ENCODE results near the gene SGF29.
"Not testable (repeated sequence)": the region's sequence is repeated elsewhere in the genome, so short reads cannot be mapped to it uniquely, and the experiment has no call there.

Gene SGF29

GRCh38 chr16:28596115-28596630 lies 42.5 kb downstream of the SGF29 start:
- no peak for DNase-seq (ENCODE audit: low spot score)

DNA sequence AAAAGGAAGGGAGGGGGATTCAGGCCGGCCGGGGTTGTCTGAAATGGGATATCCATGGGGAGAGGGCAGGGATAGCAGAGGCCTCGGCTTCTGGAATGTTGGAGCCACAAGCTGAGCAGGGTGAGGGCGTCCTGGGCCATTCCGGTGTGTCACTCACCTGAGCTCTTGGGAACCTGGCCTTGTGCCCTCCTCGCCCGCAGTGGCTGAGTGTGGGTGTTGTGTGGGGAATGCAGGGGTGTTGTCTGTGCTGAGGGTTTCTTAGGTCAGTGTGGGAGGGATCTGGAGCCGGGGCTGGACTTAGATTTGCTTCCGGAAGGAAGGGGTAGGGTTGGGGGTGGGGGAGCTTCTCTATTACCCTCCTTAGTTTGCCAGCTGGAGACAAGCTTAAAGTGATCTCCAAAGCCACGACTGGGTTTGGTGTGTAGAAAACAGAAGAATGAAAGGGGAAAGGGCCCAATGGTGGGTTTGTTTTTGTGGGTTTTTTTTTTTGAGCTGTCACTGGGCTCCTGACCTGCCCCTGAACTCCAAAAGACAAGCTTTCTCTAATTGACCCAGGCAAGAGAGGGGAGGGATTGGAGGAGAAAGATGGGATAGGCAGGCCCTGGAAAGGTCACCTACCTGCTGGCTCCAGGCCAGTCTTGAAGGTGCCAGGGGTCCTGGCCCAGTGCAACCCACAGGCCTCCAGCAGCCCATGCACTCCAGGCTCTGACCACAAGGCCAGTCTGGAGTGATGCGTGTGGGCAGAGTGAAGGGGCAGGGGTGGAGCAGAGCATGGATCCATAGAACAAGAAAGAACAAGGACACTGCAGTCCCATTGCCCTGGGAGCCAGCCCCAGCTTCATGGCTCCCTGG lies 43.3 kb downstream of the SGF29 start, which contains the start of gene SULT1A2:
TSS of gene SULT1A2 (minus strand) at position 211 of the 852 bp plus-strand sequence. CDS start 1,120 bp downstream, outside the sequence.
- DNase-seq (ENCODE audit: low spot score), result no peak

DNA sequence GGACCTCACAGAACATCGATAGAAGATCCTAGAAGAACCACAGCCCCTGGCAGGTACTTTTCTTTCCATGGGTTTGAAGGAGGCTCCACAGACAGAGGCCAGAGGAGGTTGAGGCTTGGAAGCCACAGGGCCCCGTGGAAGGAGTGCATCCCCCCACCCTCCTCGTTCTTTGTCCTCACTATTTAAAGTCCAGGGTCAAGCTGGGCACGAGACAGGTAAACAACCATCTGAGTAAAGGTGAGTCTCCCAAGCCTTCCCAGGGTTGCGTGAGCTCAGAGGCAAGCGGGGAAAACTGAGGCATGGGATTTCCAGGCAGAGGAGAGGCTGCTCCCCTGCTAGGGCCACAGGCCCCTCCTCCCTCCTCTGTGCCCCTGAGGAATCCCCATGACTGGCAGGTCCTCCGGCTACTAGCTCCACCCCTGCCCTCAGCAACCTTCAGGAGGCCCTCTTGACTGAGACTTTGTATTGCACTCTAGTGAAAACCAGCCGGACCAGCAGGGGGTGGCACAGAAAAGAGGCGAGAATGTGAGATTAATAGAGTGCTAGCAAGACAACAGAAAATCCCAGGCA lies 44.1 kb downstream of the SGF29 start:
- peak; percentile 65 for DNase-seq (ENCODE audit: low spot score)

DNA sequence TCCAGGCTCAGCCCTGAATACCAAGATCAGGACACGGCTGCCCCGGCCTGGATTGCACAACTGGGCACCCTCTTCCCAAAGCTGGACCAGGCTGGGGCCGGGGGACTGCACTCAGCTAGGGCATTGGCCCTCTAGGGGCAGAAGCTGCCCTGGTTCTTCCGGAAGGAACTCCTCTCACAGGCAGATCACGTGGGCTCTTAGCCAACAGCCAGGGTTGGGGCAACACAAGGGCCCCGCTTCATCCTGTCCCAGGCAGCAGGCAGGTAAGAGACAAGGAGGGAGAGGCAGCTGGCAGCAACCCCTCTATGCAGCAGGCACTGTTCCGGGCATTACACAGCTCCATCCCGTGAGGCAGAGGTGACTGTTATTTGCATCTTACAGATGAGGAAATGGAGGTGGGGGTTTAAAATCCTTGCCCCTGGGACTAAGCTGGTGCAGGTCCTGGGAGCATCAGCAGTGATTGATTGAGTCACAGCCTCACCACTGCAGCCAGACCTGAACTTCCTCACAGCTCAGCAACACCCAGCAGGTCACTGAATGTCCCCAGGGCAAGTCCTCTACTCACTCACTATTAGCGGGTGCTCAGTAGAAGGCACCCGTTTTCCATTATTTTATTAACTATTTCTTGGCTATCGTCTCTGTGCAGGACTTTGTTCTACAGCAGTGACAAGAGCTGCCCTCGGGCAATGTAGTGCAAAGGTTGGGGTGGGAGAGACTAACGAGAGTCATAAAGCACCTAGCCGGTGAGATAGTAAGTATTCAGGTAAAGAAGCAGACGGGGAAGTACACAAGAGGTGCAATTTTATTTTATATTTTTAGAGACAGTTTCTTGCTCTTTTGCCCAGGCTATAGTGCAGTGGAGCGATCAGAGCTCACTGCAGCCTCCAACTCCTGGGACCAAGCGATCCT lies 45.9 kb downstream of the SGF29 start:
- not testable (repeated sequence) for DNase-seq (ENCODE audit: low spot score)

DNA sequence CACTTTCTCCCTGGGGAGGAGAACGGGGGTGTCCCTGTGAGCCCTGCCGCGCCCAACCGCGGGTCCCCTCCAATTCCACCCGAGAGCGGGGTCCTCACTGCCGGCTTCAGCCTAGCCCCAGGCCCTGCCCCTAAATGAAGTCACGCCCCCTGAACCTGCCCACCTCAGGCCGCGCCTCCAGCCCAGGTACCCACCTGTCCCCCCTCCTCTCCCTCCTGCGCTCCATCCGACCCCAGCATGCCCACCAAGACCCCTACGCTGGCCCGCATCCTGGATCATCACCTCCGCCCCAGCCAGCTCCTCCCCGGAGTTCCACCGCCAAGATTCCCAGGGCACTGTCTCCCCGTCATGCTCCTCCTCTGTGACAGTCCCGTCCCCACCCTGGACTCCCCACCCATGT lies 47.2 kb downstream of the SGF29 start:
- DNase-seq (ENCODE audit: low spot score), result not testable (repeated sequence)

GRCh38 chr16:28601589-28601988 lies 47.9 kb downstream of the SGF29 start:
- not testable (repeated sequence) for DNase-seq (ENCODE audit: low spot score)

DNA sequence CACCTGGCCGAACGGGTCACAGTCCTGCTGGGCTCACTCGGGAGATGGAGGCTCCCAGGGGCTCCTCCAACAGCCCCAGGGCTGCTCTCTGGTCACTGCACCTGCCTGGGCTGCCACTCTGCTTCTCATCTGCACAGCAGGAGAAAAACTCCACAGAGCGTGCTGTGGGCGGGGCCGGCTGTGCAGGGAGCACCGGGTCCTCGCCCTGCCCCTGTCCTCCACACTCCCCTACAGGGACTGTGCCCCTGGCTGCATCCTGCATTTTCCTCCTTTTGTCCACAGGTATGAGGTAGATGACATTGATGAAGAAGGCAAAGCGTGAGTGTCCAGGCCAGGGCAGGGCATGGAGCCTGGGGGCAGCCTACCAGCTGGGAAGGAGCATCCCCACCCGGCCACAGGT lies 48.3 kb downstream of the SGF29 start:
- DNase-seq (ENCODE audit: low spot score), result not testable (repeated sequence)

DNA sequence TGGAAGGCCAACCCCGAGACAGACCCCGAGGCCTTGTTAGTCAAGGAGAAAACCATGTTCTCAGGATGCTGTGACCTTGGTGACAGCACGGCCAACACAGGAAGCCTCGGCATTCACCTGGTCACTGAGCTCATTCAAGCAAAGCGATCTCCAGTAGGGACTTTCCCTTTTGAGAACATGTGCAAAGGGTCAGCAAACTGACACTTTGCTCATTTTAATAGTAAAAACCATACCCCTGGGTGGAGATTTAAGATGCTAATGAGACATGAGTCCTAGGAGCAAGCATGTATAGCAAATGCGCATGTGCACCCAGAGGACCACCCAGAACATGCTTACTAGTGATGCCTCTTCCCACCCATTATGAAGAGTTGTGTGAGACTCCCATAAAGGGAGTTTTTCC lies 48.8 kb downstream of the SGF29 start:
- DNase-seq (ENCODE audit: low spot score), result no peak

GRCh38 chr16:28603381-28604185 lies 49.9 kb downstream of the SGF29 start:
- no peak for DNase-seq (ENCODE audit: low spot score)

DNA sequence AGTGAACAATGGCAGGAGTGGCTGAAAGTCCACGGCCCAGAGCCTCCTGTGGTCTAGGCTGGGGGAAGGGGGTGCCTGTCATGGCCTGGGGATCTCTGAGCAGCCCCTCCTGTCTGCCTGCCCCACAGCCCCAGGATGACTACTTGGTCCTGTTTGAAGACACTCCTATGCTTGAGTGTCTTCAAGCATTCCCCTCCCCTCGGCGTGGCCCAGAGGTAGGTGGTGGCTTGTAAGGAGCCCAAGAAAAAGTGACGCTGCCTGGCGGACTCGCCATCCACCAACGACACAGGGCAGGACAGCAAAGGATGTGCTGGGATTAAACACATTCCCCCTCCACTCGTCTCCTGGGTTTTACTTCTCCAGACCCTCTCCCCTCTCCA lies 50.5 kb downstream of the SGF29 start:
- no peak for DNase-seq (ENCODE audit: low spot score)

DNA sequence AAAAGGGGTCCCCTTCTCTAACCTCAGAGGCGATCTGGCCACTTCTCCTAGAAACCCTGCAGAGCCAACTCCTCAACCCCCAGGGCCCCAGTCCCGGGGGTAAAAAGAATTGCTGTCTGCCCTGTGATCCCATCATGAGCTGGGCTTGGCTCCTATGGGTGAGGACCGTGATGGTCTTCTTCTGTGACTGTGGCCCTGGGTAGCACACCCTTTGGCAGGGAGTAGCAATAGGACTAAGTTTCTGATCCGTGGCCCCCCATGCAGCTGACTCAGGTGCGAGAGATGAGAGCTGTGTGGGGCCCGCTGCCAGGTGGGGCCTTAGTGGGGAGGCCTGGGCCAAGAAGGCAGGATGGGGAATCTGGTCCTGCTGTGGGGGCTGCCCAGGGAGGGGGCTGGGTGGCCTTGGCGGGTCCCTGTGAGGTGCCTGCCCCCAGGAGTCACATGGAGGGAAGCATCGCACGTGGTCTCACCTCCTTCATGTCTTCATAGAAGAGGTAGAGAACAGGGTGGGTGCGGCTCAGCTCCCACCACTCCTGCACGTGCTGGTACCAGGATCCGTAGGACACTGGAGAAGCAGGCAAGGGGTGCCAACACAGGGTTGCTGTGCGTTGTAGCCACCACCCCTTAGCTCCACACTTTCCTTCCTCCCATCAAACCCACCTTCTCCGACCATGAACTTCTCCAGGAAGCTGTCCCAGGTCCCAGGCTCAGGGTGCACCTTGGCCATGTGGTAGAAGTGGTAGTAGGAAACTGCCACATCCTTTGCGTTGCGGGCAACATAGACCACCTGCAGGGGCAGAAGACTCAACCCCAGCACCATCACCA lies 52.8 kb downstream of the SGF29 start:
- DNase-seq (ENCODE audit: low spot score), result no peak

DNA sequence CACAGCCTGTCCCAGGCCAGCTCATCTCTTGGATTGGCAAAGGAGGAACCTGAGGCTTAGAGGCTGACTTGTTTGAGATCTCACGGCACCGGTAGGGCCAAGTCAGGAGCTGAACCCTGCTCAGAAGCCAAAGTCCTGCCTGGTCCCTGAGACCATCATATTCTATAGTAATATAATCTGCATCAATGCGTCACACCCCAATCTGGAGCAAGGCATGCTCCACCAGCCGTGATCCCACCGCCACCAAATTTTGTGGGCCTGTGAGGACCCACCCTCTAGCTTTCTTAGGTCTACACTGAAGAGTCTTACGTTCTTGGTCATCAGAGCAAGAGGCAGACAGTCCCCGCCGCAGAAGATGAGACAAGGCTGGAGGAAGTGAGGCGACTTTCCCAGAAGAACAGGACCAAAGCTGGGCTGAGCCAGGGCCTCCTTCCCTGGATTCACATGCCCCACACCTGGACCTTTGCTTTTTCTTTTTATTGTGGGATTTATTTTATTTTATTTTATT lies 53.5 kb downstream of the SGF29 start:
- DNase-seq (ENCODE audit: low spot score), result no peak

DNA sequence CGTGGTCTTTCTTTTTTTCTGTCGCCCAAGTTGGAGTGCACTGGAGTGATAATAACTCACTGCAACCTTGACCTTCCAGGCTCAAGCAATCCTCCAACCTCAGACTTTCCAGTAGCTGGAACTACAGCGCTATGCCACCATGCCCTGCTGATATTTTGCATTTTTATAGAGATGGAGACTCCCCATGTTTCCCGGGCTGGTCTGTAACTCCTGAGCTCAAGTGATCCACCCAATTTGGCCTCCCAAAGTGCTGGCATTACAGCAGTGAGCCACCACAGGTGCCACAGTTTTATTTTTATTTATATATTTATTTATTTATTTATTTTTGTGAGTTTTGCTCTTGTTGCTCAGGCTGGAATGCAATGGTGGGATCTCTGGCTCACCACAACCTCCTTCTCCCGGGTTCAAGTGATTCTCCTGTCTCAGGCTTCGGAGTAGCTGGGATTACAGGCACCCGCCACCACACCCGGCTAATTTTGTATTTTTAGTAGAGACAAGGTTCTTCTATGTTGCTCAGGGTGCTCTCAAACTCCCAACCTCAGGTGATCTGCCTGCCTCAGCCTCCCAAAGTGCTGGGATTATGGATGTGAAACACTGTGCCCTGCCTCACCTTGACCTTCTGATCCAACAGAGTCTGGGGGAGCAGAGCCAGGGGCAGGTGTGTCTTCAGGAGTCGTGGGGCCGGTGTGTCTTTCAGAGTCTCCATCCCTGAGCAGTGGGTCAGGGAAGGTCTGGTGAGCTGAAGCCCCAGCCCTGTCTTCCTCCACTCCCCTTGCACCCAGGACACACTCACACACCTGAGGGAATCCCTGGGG lies 54.2 kb downstream of the SGF29 start:
- not testable (repeated sequence) for DNase-seq (ENCODE audit: low spot score)

- not testable (repeated sequence) for DNase-seq (ENCODE audit: low spot score)
Measured at GRCh38 chr16:28608496-28608808, 54.7 kb downstream of the SGF29 start.

- DNase-seq (ENCODE audit: low spot score), result not testable (repeated sequence)
Measured at GRCh38 chr16:28608867-28609596, 55.3 kb downstream of the SGF29 start.

DNA sequence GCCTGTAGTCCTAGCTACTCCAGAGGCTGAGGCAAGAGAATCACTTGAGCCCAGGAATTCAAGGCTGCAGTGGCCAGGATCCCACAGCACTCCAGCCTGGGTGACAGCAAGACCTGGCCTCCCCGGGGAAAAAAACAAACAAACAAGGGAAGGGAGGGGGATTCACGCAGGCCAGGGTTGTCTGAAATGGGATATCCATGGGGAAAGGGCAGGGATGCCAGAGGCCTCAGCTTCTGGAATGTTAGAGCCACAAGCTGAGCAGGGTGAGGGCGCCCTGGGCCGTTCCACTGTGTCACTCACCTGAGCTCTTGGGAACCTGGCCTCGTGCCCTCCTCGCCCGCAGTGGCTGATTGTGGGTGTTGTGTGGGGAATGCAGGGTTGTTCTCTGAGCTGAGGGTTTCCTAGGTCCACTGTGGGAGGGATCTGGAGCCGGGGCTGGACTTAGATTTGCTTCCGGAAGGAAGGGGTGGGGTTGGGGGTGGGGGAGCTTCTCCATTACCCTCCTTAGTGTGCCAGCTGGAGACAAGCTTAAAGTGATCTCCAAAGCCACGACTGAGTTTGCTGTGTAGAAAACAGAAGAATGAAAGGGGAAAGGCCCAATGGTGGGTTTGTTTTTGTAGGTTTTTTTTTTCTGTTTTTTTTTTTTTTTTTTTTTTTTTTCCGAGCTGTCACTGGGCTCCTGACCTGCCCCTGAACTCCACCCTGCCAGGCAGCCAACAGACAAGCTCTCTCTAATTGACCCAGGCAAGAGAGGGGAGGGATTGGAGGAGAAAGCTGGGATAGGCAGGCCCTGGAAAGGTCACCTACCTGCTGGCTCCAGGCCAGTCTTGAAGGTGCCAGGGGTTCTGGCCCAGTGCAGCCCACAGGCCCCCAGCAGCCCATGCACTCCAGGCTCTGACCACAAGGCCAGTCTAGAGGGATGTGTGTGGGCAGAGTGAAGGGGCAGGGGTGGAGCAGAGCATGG lies 56.2 kb downstream of the SGF29 start, which contains the start of gene SULT1A1:
TSS of gene SULT1A1 (minus strand) at position 414 of the 964 bp plus-strand sequence. CDS start 1,189 bp downstream, outside the sequence.
- DNase-seq (ENCODE audit: low spot score), result peak; percentile 37

DNA sequence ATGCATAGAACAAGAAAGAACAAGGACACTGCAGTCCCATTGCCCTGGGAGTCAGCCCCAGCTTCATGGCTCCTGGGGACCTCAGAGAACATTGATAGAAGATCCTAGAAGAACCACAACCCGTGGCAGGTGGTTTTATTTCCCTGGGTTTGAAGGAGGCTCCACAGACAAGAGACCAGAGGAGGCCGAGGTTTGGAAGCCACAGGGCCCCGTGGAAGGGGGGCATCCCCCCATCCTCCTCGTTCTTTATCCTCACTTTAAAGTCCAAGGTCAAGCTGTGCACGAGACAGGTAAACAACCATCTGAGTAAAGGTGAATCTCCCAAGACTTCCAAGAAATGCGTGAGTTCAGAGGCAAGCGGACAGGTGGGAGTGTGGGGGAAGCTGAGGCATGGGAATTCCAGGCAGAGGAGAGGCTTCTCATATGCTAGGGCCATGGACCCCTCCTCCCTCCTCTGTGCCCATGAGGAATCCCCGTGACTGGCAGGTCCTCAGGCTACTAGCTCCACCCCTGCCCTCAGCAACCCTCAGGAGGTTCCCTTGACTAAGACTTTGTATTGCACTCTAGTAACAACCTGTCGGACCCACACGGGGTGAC lies 57.0 kb downstream of the SGF29 start:
- no peak for DNase-seq (ENCODE audit: low spot score)
